GM19193 (cell line): ENCODE data around the gene SUPT5H.

Experiments used
- POLR2A ChIP-seq: IDR thresholded peaks from 4 replicates; pipeline ENCODE4 v1.6.1; 2011; ENCODE audit not compliant: insufficient read depth, insufficient read length; ENCODE audit errors: extremely low read depth

The SUPT5H gene

DNA sequence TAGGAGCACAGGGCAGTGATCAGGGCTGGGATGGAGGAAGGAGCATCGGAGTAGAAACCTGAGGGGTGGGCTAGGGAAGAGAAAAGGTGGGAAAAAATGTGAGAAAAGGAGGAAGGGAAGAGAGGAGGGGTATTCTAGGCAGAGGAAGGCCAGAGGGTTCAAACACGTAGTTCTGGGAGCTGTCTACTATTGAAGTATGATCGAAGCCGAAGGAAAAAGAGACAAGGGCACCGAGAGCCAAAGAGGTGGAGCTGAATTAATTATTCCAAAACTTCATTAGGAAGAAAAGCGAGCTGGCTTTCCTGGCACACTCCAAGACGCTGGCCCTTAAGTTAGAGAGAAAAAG lies 61.2 kb downstream of the SUPT5H start:
- TF ChIP-seq POLR2A: no peak

DNA sequence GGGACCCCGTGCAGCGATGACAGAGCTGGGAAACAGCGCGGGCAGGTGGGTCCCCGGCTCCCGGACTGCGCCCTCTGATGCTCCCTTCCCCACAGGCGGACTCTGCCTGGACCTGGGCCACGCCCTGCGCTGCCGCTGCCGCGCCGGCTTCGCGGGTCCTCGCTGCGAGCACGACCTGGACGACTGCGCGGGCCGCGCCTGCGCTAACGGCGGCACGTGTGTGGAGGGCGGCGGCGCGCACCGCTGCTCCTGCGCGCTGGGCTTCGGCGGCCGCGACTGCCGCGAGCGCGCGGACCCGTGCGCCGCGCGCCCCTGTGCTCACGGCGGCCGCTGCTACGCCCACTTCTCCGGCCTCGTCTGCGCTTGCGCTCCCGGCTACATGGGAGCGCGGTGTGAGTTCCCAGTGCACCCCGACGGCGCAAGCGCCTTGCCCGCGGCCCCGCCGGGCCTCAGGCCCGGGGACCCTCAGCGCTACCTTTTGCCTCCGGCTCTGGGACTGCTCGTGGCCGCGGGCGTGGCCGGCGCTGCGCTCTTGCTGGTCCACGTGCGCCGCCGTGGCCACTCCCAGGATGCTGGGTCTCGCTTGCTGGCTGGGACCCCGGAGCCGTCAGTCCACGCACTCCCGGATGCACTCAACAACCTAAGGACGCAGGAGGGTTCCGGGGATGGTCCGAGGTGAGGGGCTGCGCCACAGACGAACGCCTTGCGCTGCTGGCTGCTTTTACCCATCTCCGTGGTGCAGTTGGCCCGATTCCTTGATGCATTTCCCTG lies 61.7 kb downstream of the SUPT5H start:
- no peak for TF ChIP-seq POLR2A

DNA sequence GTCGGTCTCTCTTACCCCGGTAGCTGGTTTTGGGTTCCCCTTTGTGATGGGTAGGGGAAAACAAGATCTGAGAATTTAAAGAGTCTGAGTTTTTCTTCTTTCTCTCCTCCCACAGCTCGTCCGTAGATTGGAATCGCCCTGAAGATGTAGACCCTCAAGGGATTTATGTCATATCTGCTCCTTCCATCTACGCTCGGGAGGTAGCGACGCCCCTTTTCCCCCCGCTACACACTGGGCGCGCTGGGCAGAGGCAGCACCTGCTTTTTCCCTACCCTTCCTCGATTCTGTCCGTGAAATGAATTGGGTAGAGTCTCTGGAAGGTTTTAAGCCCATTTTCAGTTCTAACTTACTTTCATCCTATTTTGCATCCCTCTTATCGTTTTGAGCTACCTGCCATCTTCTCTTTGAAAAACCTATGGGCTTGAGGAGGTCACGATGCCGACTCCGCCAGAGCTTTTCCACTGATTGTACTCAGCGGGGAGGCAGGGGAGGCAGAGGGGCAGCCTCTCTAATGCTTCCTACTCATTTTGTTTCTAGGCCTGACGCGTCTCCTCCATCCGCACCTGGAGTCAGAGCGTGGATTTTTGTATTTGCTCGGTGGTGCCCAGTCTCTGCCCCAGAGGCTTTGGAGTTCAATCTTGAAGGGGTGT lies 62.5 kb downstream of the SUPT5H start:
- TF ChIP-seq POLR2A: no peak

DNA sequence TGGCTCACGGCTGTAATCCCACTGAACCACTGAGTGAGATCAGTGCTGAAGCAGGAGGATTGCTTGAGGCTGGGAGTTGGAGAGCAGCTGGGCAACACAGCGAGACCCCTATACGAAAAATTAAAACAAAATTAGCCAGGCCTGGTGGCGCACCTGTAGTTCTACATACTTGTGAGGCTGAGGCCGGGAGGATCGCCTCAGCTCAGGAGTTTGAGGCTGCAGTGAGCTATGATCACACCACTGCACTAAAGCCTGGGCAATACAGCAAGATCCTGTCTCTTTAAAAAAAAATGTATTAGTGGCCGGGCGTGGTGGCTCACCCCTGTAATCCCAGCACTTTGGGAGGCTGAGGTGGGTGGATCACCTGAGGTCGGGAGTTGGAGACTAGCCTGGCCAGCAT lies 63.2 kb downstream of the SUPT5H start:
- TF ChIP-seq POLR2A: no peak

DNA sequence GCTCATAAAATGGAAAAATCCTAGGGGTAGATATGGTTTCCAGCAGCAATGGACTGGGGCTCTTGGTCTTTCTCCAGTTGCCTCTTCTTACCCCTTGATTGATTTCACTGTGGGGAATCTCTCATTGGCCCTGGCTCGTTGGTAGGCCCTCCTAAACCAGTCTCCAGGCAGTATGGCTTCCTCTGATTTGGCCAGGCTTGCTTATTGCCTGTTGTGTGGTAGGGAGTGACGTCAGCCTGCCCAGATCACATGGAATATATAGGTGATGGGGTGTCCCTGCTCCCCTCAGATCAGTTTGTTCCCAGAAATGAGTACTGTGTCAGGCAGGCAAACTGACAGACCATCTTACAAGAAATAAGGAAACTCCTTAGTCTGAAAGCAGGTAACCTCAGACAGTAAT lies 63.9 kb downstream of the SUPT5H start:
- no peak for TF ChIP-seq POLR2A

- TF ChIP-seq POLR2A: no peak
Measured at GRCh38 chr19:39512988-39513387, 67.6 kb downstream of the SUPT5H start.

DNA sequence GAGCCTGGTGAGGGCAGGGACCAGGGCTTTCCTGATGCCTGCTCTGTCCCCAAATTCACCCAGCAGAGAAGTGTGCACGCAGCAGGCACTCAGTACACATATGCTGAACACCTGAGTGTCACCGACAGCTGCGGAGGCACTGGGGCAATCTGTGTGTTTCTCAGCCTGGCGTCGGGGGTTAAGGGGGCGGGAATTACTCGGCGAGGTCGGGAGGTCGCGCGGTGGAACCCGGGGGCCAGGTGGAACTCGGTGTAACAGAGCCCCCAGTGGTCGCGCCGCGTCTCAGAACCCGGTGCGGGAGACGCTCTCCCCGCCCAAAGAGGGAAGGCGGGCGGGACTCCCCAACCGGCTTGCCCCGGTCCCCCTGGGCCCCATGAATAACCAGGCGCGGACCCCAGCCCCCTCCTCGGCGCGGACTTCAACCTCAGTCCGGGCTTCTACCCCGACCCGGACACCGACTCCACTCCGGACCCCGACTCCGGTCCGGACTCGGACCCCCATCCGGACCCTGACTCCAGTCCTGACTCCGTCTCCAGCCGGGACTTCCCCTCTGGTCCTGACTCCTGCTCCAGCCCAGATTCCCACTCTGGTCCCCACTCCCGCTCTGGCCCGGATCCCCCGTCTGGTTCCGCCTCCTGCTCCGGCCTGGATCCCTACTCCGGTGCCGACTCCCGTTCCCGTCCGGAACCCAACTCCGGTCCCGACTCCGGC lies 69.6 kb downstream of the SUPT5H start, which contains the start of gene SELENOV:
TSS of gene SELENOV (plus strand) at position 300 of the 711 bp plus-strand sequence. CDS start at position 374, 74 bp downstream.
- TF ChIP-seq POLR2A: no peak

GRCh38 chr19:39515551-39516191 lies 70.3 kb downstream of the SUPT5H start:
- no peak for TF ChIP-seq POLR2A

- no peak for TF ChIP-seq POLR2A
Measured at GRCh38 chr19:39516270-39516669, 70.9 kb downstream of the SUPT5H start.

GRCh38 chr19:39517432-39517831 lies 72.0 kb downstream of the SUPT5H start:
- TF ChIP-seq POLR2A: no peak

GRCh38 chr19:39518458-39518857 lies 73.1 kb downstream of the SUPT5H start:
- TF ChIP-seq POLR2A: no peak

GRCh38 chr19:39518975-39519374 lies 73.6 kb downstream of the SUPT5H start:
- TF ChIP-seq POLR2A: no peak

GRCh38 chr19:39520541-39521484 lies 75.4 kb downstream of the SUPT5H start:
- no peak for TF ChIP-seq POLR2A

- TF ChIP-seq POLR2A: no peak
Measured at GRCh38 chr19:39524495-39524894, 79.1 kb downstream of the SUPT5H start.
